ENCODE results near the gene SLC6A19.

DNA sequence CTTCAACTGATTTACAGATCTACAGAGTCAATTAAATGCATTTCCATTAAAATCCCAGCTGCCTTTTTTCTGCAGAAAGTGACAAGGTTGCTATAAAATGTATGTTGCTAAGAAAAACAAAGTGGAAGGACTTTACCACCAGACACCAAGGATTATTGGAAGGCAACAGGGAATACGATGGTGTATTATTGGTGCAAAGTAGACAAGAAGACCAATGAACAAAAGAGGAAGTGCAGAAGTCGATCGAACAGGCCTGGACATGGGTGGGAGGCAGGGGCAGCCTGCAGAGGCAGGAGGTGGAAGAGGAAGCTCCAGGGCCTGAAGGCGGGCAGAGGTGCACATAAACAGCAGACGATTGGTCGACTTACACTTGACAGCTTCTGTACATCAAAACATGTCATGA, 10.6 kb upstream of the SLC6A19 start:
- no peak for TF ChIP-seq POLR2A (IDR thresholded peaks at IDR 0.05)
- no peak for TF ChIP-seq CTCF (IDR thresholded peaks at IDR 0.05)

All from Peyer's patch (tissue), 4 donors.